GM12891 (cell line): Measurements from ENCODE around the gene LILRA5.

Experiments
- PAX5 ChIP-seq: IDR thresholded peaks from 2 replicates; pipeline ENCODE4 v1.6.1; 2011; ENCODE audit warnings: low read length, moderate library complexity, mild to moderate bottlenecking; ENCODE audit not compliant: insufficient read depth, severe bottlenecking
- POLR2A ChIP-seq: IDR thresholded peaks from 2 replicates; pipeline ENCODE4 v1.6.1; 2011; ENCODE audit warnings: low read depth, low read length, control low read depth
- POLR2AphosphoS5 ChIP-seq: IDR thresholded peaks from 2 replicates; pipeline ENCODE4 v1.6.1; 2011; ENCODE audit warnings: low read depth, low read length, control low read depth
- POU2F2 ChIP-seq: IDR thresholded peaks from 2 replicates; pipeline ENCODE4 v1.6.1; 2011; ENCODE audit warnings: low read depth, mild to moderate bottlenecking, control low read depth, low read length, moderate library complexity
- SPI1 ChIP-seq: IDR thresholded peaks from 2 replicates; pipeline ENCODE4 v1.6.1; 2011; ENCODE audit warnings: low read depth, low read length, control low read depth
- TAF1 ChIP-seq: IDR thresholded peaks from 2 replicates; pipeline ENCODE4 v1.6.1; 2011; ENCODE audit warnings: low read depth, low read length, control low read depth

DNA sequence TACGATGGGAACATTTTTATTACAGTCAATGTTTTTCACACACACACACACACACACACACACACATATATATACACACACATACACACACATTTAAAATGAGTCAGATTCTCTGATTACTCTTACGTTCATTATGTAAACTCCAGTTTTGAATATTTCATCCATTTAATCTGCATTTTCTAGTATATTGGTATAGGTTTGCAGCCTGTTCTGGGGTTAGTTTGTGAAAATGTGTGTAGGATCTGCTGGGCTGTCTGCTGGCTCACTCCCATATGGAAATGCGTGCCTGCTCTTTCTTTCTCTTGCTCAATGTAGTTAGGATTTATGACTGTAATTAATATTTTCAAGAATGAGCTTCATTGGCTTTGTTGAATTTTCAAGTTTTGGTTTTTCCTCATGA lies 39.1 kb downstream of the LILRA5 start:
- TF ChIP-seq POLR2AphosphoS5 = no peak
- TF ChIP-seq POLR2A = no peak
- no peak for TF ChIP-seq TAF1
- TF ChIP-seq SPI1 = no peak
- TF ChIP-seq PAX5 = no peak
- TF ChIP-seq POU2F2 = no peak
